Neuronal stem cell (in vitro differentiated cells): ENCODE data around the gene PRKCB.

ENCODE experiments used
- DNase-seq: peaks from one replicate; pipeline ENCODE4 v3.0.0-alpha.2; 2013; ENCODE audit warnings: low spot score
- H2AFZ ChIP-seq: one replicate; pipeline ENCODE4 v1.6.1; 2013; ENCODE audit warnings: mild to moderate bottlenecking, low read length, inconsistent platforms
- H2AK5ac ChIP-seq: 2 replicates; pipeline ENCODE4 v1.6.1; 2013; ENCODE audit warnings: low read depth, mild to moderate bottlenecking, inconsistent platforms, low read length, moderate library complexity, mixed read lengths
- H2BK120ac ChIP-seq: 2 replicates; pipeline ENCODE4 v1.6.1; 2013; ENCODE audit warnings: low read depth, mild to moderate bottlenecking, inconsistent platforms, low read length, moderate library complexity, mixed read lengths
- H2BK12ac ChIP-seq: one replicate; pipeline ENCODE4 v1.6.1; 2013; ENCODE audit warnings: low read length, inconsistent platforms
- H2BK15ac ChIP-seq: 2 replicates; pipeline ENCODE4 v1.6.1; 2013; ENCODE audit warnings: mild to moderate bottlenecking, low read length, inconsistent platforms, mixed read lengths
- H2BK5ac ChIP-seq: one replicate; pipeline ENCODE4 v1.6.1; 2013; ENCODE audit warnings: inconsistent platforms, mild to moderate bottlenecking, low read length, moderate library complexity
- H3K14ac ChIP-seq: one replicate; pipeline ENCODE4 v1.6.1; 2013; ENCODE audit warnings: low read length, inconsistent platforms
- H3K18ac ChIP-seq: 2 replicates; pipeline ENCODE4 v1.6.1; 2013; ENCODE audit warnings: low read length, inconsistent platforms
- H3K23ac ChIP-seq: 2 replicates; pipeline ENCODE4 v1.6.1; 2013; ENCODE audit warnings: low read depth, mild to moderate bottlenecking, mixed read lengths, low read length, inconsistent platforms; ENCODE audit not compliant: poor library complexity
- H3K27ac ChIP-seq: replicated peaks from 3 replicates; pipeline ENCODE4 v1.5.1; 2013; ENCODE audit warnings: low read length, inconsistent platforms
- H3K27me3 ChIP-seq, 3 experiments: 2 replicates each; pipeline ENCODE4 v1.6.1; 2013; ENCODE audit warnings: low read length in 3 of 3, mild to moderate bottlenecking in 2 of 3, inconsistent platforms in 1 of 3, low read depth in 1 of 3, mixed read lengths in 1 of 3, moderate library complexity in 1 of 3; ENCODE audit not compliant: control insufficient read depth in 3 of 3, insufficient read depth in 3 of 3
- H3K36me3 ChIP-seq, 2 donors: replicated peaks in 1 of 2; 2 replicates each; pipeline ENCODE4 v1.6.1; 2013; ENCODE audit warnings: low read length in 2 of 2; ENCODE audit not compliant: control insufficient read depth in 2 of 2, insufficient read depth in 2 of 2
- H3K4ac ChIP-seq: 2 replicates; pipeline ENCODE4 v1.6.1; 2013; ENCODE audit warnings: inconsistent platforms, mild to moderate bottlenecking, low read length, moderate library complexity
- H3K4me1 ChIP-seq, 2 donors: 1 replicate in 1 of 2; 2 replicates in 1 of 2; pipeline ENCODE4 v1.6.1; 2013; ENCODE audit warnings: low read length in 2 of 2, low read depth in 1 of 2; ENCODE audit not compliant: control insufficient read depth in 2 of 2, insufficient read depth in 1 of 2
- H3K4me2 ChIP-seq: one replicate; pipeline ENCODE4 v1.6.1; 2013; ENCODE audit warnings: mild to moderate bottlenecking, low read length, inconsistent platforms; ENCODE audit not compliant: insufficient read depth, poor library complexity, severe bottlenecking
- H3K4me3 ChIP-seq, 2 donors: 2 replicates each; pipeline ENCODE4 v1.5.1; 2013; ENCODE audit warnings: low read length in 2 of 2, mild to moderate bottlenecking in 2 of 2, inconsistent platforms in 1 of 2, moderate library complexity in 1 of 2
- H3K79me1 ChIP-seq: one replicate; pipeline ENCODE4 v1.6.1; 2013; ENCODE audit warnings: low read depth, mild to moderate bottlenecking, inconsistent platforms, low read length, moderate library complexity
- H3K9ac ChIP-seq: one replicate; pipeline ENCODE4 v1.6.1; 2013; ENCODE audit warnings: mild to moderate bottlenecking, low read depth, low read length, inconsistent platforms; ENCODE audit not compliant: poor library complexity
- H3K9me3 ChIP-seq, 2 donors: replicated peaks in 1 of 2; 2 replicates each; pipeline versions ENCODE3 to v1.6.1; 2013; ENCODE audit warnings: low read length in 2 of 2, mild to moderate bottlenecking in 2 of 2, inconsistent platforms in 1 of 2, low read depth in 1 of 2, mixed read lengths in 1 of 2, moderate library complexity in 1 of 2; ENCODE audit not compliant: control insufficient read depth in 2 of 2, insufficient read depth in 1 of 2
- H4K8ac ChIP-seq: one replicate; pipeline ENCODE4 v1.6.1; 2013; ENCODE audit warnings: low read depth, mild to moderate bottlenecking, inconsistent platforms, low read length, moderate library complexity
- H4K91ac ChIP-seq: one replicate; pipeline ENCODE4 v1.6.1; 2013; ENCODE audit warnings: low read length, low read depth, mild to moderate bottlenecking, inconsistent platforms; ENCODE audit not compliant: poor library complexity
- WGBS, 2 donors: extraction: QIAGEN DNeasy Blood & Tissue Kit; methylation state at CpG; one replicate each; pipeline ENCODE4 v1.1.7; 2013; ENCODE audit warnings: missing lambda C conversion rate in 2 of 2, mixed read lengths in 1 of 2; ENCODE audit not compliant: insufficient read length in 2 of 2, insufficient replicate concordance in 1 of 2; ENCODE audit errors: extremely low coverage in 2 of 2; 5-methylcytosine and 5-hydroxymethylcytosine counted together

Gene PRKCB

DNA sequence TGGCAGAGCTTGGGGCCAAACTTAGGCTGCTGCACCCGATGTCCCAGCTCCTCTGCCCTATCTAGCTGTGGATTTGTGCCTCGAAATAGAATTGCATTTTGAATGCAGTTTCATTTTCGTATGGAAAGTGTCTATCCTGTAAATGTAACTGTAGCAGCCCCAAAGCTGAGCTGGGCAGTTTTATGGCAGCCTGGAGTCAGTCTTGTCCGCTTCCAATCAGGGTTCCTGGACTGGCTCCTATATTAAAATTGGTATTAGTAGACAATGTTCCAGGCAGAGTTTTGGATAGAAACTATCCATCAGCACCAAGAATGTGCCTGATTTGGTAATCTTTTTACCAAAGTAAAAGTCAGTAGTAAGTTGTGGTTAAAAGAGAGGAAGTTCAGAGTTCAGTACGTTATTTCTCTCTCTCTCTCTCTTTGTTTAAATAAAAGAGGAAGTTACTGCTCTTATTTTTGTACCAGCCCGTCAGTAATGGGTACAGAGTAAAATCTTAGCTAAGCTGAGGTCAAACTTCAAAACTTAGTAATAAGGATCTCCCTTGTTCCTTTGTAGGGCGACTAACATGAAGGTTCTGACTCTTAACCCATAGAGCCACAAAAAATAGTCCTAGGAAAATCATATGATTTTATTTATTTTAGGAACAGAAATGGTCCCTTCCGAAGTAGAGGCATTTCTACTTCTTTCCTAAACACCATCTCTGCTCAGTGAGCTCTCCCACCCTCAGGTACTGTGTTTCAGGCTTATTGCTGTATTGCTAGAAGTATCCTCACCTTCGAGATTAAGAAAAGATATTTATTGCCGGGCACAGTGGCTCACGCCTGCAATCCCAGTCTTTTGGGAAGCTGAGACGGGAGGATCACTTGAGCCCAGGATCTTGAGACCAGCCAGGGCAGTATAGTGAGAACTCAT, 28.0 kb downstream of the PRKCB start:
- Histone ChIP-seq H3K18ac (no peak overlapping the region), H2BK12ac (no peak overlapping the region), H2AK5ac (no peak overlapping the region), H3K23ac (no peak overlapping the region), H3K4me1 (no peaks in the 10 kb centered on the region), H4K8ac (no peak overlapping the region), H2BK120ac (no peak overlapping the region), H3K36me3 (no peaks in the 10 kb centered on the region), H3K27me3 (peaks cover 0 to 4% (median 0%) of the 10 kb centered on the region in 3 experiments), H3K9me3 (no peaks in the 10 kb centered on the region), H2BK5ac (no peak overlapping the region), H3K79me1 (no peaks in the 10 kb centered on the region), H2AFZ (no peak overlapping the region), H3K4me3 (no peak overlapping the region), H3K4ac (no peak overlapping the region), H3K9ac (no peak overlapping the region), H3K14ac (no peak overlapping the region), H3K27ac (no peak overlapping the region), H4K91ac (no peak overlapping the region), H3K4me2 (no peak overlapping the region), H2BK15ac (no peak overlapping the region)
- WGBS, 2 donors: no CpG with 5 or more reads among the region's 12 CpGs
- no peak for DNase-seq

- no CpG with 5 or more reads among the region's 2 CpGs for WGBS, 2 donors
- no peaks in the 10 kb centered on the region for H3K36me3 ChIP-seq
- peaks cover 0 to 2% of the 10 kb centered on the region in 2 donors for H3K4me1 ChIP-seq
- H3K4me2 ChIP-seq: no peak overlapping the region
- no peak overlapping the region for H2AFZ ChIP-seq
- no peak overlapping the region for H3K4me3 ChIP-seq
- H2BK12ac ChIP-seq: no peak overlapping the region
- no peak overlapping the region for H4K91ac ChIP-seq
- H3K18ac ChIP-seq: no peak overlapping the region
- peaks cover 0 to 4% (median 0%) of the 10 kb centered on the region in 3 experiments for H3K27me3 ChIP-seq
- no peak overlapping the region for H3K14ac ChIP-seq
- H4K8ac ChIP-seq: no peak overlapping the region
- no peak overlapping the region for H3K4ac ChIP-seq
- H2BK120ac ChIP-seq: no peak overlapping the region
- no peak overlapping the region for H3K23ac ChIP-seq
- no peak overlapping the region for H3K27ac ChIP-seq
- no peak overlapping the region for H2AK5ac ChIP-seq
- H3K79me1 ChIP-seq: no peaks in the 10 kb centered on the region
- DNase-seq: no peak
- H2BK5ac ChIP-seq: no peak overlapping the region
- H3K9me3 ChIP-seq: no peaks in the 10 kb centered on the region
- no peak overlapping the region for H3K9ac ChIP-seq
- no peak overlapping the region for H2BK15ac ChIP-seq
Measured at GRCh38 chr16:23865853-23866252, 30.1 kb downstream of the PRKCB start.

- no peak overlapping the region for H3K4ac ChIP-seq
- no peak overlapping the region for H3K4me2 ChIP-seq
- peaks cover 0 to 2% of the 10 kb centered on the region in 2 donors for H3K4me1 ChIP-seq
- no peak overlapping the region for H4K8ac ChIP-seq
- H3K27me3 ChIP-seq: peaks cover 0 to 4% (median 0%) of the 10 kb centered on the region in 3 experiments
- no peaks in the 10 kb centered on the region for H3K9me3 ChIP-seq
- H3K27ac ChIP-seq: no peak overlapping the region
- H2AFZ ChIP-seq: no peak overlapping the region
- H2BK12ac ChIP-seq: no peak overlapping the region
- no peak overlapping the region for H2BK120ac ChIP-seq
- H2AK5ac ChIP-seq: no peak overlapping the region
- H3K18ac ChIP-seq: no peak overlapping the region
- no peak overlapping the region for H3K23ac ChIP-seq
- no peaks in the 10 kb centered on the region for H3K36me3 ChIP-seq
- H3K79me1 ChIP-seq: no peaks in the 10 kb centered on the region
- no peak overlapping the region for H3K14ac ChIP-seq
- no peak overlapping the region for H2BK5ac ChIP-seq
- H3K9ac ChIP-seq: no peak overlapping the region
- no peak for DNase-seq
- H3K4me3 ChIP-seq: no peak overlapping the region
- no peak overlapping the region for H4K91ac ChIP-seq
- no peak overlapping the region for H2BK15ac ChIP-seq
- WGBS, 2 donors: no CpG with 5 or more reads among the region's 4 CpGs
Measured at GRCh38 chr16:23866621-23867020, 30.8 kb downstream of the PRKCB start.

DNA sequence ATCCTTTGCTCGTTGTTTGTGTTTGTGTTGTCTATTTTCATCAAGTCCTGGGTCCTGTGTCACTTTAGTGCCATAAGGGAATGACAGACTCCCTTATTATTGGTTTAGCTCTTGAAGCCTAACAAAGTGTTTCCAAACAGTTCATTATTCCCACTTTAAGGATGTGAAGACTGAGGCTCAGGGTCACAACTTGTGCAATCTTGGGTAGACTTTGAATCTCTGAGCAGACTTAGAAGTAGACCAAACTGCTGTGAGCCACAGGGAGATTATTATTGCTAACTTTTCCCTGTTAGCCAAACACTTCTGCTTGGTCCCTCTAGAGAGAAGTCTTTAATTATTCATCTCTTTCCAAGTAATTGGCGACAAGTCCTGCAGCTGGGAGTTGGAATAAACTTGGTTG, 31.8 kb downstream of the PRKCB start:
- H2BK12ac ChIP-seq: no peak overlapping the region
- no peak overlapping the region for H3K23ac ChIP-seq
- H2BK5ac ChIP-seq: no peak overlapping the region
- H3K4ac ChIP-seq: no peak overlapping the region
- no peak overlapping the region for H3K14ac ChIP-seq
- H2AK5ac ChIP-seq: no peak overlapping the region
- H2AFZ ChIP-seq: no peak overlapping the region
- no peaks in the 10 kb centered on the region for H3K9me3 ChIP-seq
- H3K27ac ChIP-seq: no peak overlapping the region
- H3K27me3 ChIP-seq: peaks cover 0 to 4% (median 0%) of the 10 kb centered on the region in 3 experiments
- no peak overlapping the region for H4K91ac ChIP-seq
- no peak overlapping the region for H3K4me2 ChIP-seq
- no peak overlapping the region for H3K18ac ChIP-seq
- no CpG with 5 or more reads among the region's 2 CpGs for WGBS, 2 donors
- no peak overlapping the region for H3K9ac ChIP-seq
- H3K79me1 ChIP-seq: no peaks in the 10 kb centered on the region
- H3K4me3 ChIP-seq: no peak overlapping the region
- DNase-seq: no peak
- H3K36me3 ChIP-seq: no peaks in the 10 kb centered on the region
- H2BK120ac ChIP-seq: no peak overlapping the region
- no peak overlapping the region for H4K8ac ChIP-seq
- no peak overlapping the region for H2BK15ac ChIP-seq
- H3K4me1 ChIP-seq: peaks cover 0 to 2% of the 10 kb centered on the region in 2 donors
